GM18498 (cell line): ENCODE measurements around the gene ZBTB34.

ENCODE experiments used
- ATAC-seq: cut with Tn5 transposase; IDR thresholded peaks from one replicate; pipeline ENCODE4 v1.9.1; 2021; ENCODE audit warnings: mild to moderate bottlenecking, moderate library complexity; ENCODE audit not compliant: unreplicated experiment

The ZBTB34 gene

GRCh38 chr9:126842977-126843799 lies 17.3 kb upstream of the ZBTB34 start:
- ATAC-seq: no peak

GRCh38 chr9:126844085-126844484 lies 16.4 kb upstream of the ZBTB34 start:
- ATAC-seq: no peak

- ATAC-seq: no peak
Measured at GRCh38 chr9:126847051-126847450, 13.4 kb upstream of the ZBTB34 start.

GRCh38 chr9:126849591-126850225 lies 10.7 kb upstream of the ZBTB34 start:
- ATAC-seq: no peak

- no peak for ATAC-seq
Measured at GRCh38 chr9:126851286-126851880, 9.1 kb upstream of the ZBTB34 start.

GRCh38 chr9:126852086-126852688 lies 8.3 kb upstream of the ZBTB34 start:
- no peak for ATAC-seq

GRCh38 chr9:126853667-126854066 lies 6.8 kb upstream of the ZBTB34 start:
- no peak for ATAC-seq

GRCh38 chr9:126854734-126855133 lies 5.7 kb upstream of the ZBTB34 start:
- ATAC-seq: no peak

- ATAC-seq: no peak
Measured at GRCh38 chr9:126856326-126856877, 4.0 kb upstream of the ZBTB34 start.

GRCh38 chr9:126857261-126857960 lies 3.0 kb upstream of the ZBTB34 start:
- ATAC-seq: no peak

- no peak for ATAC-seq
Measured at GRCh38 chr9:126859111-126859510, 1.3 kb upstream of the ZBTB34 start.

GRCh38 chr9:126860757-126861466 lies 473 bp downstream of the ZBTB34 start:
- ATAC-seq: peak; percentile 45

GRCh38 chr9:126861707-126862103 lies 1.3 kb downstream of the ZBTB34 start:
- no peak for ATAC-seq

- ATAC-seq: no peak
Measured at GRCh38 chr9:126862104-126862761, 1.8 kb downstream of the ZBTB34 start.

- ATAC-seq: no peak
Measured at GRCh38 chr9:126864771-126865170, 4.3 kb downstream of the ZBTB34 start.

- ATAC-seq: no peak
Measured at GRCh38 chr9:126869368-126869767, 8.9 kb downstream of the ZBTB34 start.

- ATAC-seq: no peak
Measured at GRCh38 chr9:126872516-126872915, 12.1 kb downstream of the ZBTB34 start.

- no peak for ATAC-seq
Measured at GRCh38 chr9:126874546-126875314, 14.3 kb downstream of the ZBTB34 start.
